LNCaP clone FGC (cell line): ENCODE results near the gene FGGY.

ENCODE experiments used
- DNase-seq: peaks from one replicate; pipeline ENCODE4 v3.0.0-alpha.2; 2011; ENCODE audit warnings: low read depth
- H3K4me3 ChIP-seq: 2 replicates; pipeline ENCODE4 v1.5.1; 2011; ENCODE audit warnings: mild to moderate bottlenecking, low read depth, low read length, control low read depth
- CTCF ChIP-seq: IDR thresholded peaks from 2 replicates; pipeline ENCODE4 v1.5.1; 2012; ENCODE audit warnings: mild to moderate bottlenecking; ENCODE audit not compliant: control insufficient read depth, insufficient read depth; ENCODE audit errors: extremely low read depth

The FGGY gene

GRCh38 chr1:59596956-59597355 lies 300.1 kb downstream of the FGGY start:
- no peak overlapping the region for H3K4me3 ChIP-seq
- DNase-seq, result no peak
- TF ChIP-seq CTCF, result no peak

- H3K4me3 ChIP-seq, result no peak overlapping the region
- TF ChIP-seq CTCF, result no peak
- no peak for DNase-seq
Observed at GRCh38 chr1:59597420-59598119, 300.7 kb downstream of the FGGY start.

GRCh38 chr1:59598120-59598440 lies 301.2 kb downstream of the FGGY start:
- TF ChIP-seq CTCF, result no peak
- no peak overlapping the region for H3K4me3 ChIP-seq
- no peak for DNase-seq

- TF ChIP-seq CTCF, result no peak
- no peak overlapping the region for H3K4me3 ChIP-seq
- no peak for DNase-seq
Observed at GRCh38 chr1:59601041-59601441, 304.1 kb downstream of the FGGY start.

GRCh38 chr1:59601811-59602210 lies 304.9 kb downstream of the FGGY start:
- TF ChIP-seq CTCF, result no peak
- no peak for DNase-seq

GRCh38 chr1:59604191-59604590 lies 307.3 kb downstream of the FGGY start:
- TF ChIP-seq CTCF, result no peak
- DNase-seq, result no peak
- no peak overlapping the region for H3K4me3 ChIP-seq

More at GRCh38 chr1:59601811-59602210, 304.9 kb downstream of the FGGY start:
- no peak overlapping the region for H3K4me3 ChIP-seq

- H3K4me3 ChIP-seq, result no peak overlapping the region
- TF ChIP-seq CTCF, result no peak
- no peak for DNase-seq
Observed at GRCh38 chr1:59605184-59605583, 308.3 kb downstream of the FGGY start.
